ENCODE results near the gene CLEC4E.
A peak's percentile ranks its signal among the peaks of the same experiment; 100 is the strongest.

The CLEC4E gene

DNA sequence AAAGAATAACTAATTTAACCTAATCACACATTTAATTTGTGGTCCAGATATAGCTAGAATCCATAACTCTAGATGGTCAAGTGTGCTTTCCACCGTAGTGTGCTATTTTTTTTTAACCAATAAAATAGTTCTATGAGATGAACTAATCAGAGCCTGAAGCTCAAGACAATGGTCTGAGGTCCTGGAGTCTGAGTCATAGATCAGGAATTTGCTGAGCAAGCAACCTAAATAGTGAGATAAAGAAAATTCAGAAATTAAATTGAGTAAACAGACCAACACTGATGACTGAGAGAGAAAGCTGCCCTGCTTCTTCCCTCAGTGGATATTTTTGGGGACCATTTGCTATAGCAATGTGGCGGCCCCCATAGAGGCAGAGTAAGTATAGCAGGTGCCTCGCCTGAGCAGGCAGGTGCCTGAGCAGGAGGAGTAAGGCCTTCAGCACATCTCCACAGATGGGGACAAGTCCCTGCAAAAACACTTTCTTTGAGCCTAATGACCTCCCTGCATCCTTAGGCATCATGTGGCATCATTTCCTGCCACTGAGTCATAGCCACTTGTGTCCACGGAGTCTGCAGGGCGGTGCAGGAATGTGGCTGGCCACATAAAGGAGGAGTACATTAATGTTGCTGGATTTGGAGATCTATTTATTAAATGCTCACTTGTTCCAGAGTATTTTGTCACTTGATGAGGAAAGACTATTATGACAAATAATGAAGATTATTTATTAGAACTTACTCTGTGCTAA is 13.9 kb upstream of the CLEC4E start:
- no peak for DNase-seq (ENCODE audit: low read depth)
- H3K4me3 ChIP-seq (ENCODE audit: low read depth, low read length): no peak overlapping the region
- TF ChIP-seq, protein P1, sequence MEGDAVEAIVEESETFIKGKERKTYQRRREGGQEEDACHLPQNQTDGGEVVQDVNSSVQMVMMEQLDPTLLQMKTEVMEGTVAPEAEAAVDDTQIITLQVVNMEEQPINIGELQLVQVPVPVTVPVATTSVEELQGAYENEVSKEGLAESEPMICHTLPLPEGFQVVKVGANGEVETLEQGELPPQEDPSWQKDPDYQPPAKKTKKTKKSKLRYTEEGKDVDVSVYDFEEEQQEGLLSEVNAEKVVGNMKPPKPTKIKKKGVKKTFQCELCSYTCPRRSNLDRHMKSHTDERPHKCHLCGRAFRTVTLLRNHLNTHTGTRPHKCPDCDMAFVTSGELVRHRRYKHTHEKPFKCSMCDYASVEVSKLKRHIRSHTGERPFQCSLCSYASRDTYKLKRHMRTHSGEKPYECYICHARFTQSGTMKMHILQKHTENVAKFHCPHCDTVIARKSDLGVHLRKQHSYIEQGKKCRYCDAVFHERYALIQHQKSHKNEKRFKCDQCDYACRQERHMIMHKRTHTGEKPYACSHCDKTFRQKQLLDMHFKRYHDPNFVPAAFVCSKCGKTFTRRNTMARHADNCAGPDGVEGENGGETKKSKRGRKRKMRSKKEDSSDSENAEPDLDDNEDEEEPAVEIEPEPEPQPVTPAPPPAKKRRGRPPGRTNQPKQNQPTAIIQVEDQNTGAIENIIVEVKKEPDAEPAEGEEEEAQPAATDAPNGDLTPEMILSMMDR (IDR thresholded peaks at IDR 0.05; ENCODE audit: control insufficient read depth, extremely low read depth, insufficient read depth): no peak

DNA sequence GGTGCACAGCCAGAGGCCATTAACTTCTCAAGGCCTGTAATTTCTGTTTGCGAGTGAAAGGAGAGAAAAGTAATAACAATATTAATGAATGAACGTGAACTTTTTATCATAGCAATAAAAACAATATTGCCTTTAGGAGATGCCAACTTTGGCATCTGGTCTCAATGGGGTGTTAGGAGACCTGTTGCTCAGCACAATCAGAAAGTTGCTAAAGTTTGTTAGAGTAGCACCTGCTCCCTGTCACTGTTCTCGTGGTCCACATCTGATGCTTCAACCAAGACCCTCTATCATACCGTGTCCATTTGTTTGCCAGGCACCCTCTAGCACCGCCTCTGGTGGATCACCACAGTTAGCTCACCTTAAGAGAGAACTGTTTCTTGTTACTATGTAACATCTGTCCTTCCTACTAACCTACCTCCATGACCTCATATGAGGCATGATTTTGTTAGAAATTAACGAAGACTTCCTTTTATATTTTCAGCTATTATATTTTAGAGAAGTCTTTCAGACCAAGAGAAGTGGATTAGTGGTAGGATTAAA is 12.5 kb upstream of the CLEC4E start:
- H3K4me3 ChIP-seq (ENCODE audit: low read depth, low read length): no peak overlapping the region
- no peak for DNase-seq (ENCODE audit: low read depth)
- TF ChIP-seq, protein P1 (IDR thresholded peaks at IDR 0.05; ENCODE audit: control insufficient read depth, extremely low read depth, insufficient read depth): no peak

DNA sequence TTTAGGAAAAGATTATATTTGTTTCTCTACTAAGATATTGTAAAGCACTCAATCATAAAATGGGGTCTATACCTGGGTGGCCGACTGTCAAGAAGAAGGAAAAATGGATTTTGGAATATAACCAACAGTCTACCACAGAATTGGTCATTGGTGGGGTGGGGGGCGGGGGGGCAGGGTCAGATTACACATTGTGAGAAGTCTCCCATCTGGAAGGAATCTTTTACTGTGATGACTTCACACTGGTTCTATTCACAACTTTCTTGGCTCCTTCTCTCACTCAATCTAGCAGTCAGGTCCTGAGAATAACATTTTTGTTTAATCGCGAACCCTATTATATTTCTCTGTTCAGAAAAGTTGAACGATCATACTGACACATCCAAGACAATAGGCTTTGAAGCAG is 8.7 kb upstream of the CLEC4E start:
- DNase-seq (ENCODE audit: low read depth): no peak

DNA sequence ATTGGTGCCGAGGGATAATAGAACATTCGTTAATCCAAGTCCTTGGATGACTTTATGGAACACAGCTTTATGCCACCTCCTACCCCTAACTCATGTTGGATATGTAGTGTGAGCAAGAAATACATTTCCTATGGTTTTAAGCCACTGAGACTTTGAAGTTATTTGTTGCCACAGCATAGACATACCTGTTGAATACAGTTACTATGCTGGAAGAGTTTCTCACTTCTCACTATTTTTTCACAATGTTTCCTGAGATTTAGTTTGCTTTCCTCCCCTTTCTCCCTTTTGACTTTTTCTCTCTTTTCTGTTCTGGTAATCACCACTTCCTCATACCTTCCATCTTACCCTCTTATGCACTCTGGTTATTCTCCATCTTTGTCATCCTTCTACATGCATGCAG is 7.5 kb upstream of the CLEC4E start:
- H3K4me3 ChIP-seq (ENCODE audit: low read depth, low read length): no peak overlapping the region
- no peak for DNase-seq (ENCODE audit: low read depth)
- TF ChIP-seq, protein P1 (IDR thresholded peaks at IDR 0.05; ENCODE audit: control insufficient read depth, extremely low read depth, insufficient read depth): no peak

More for the DNA sequence above, 8.7 kb upstream of the CLEC4E start:
- H3K4me3 ChIP-seq (ENCODE audit: low read depth, low read length): no peak overlapping the region
- TF ChIP-seq, protein P1 (IDR thresholded peaks at IDR 0.05; ENCODE audit: control insufficient read depth, extremely low read depth, insufficient read depth): no peak

DNA sequence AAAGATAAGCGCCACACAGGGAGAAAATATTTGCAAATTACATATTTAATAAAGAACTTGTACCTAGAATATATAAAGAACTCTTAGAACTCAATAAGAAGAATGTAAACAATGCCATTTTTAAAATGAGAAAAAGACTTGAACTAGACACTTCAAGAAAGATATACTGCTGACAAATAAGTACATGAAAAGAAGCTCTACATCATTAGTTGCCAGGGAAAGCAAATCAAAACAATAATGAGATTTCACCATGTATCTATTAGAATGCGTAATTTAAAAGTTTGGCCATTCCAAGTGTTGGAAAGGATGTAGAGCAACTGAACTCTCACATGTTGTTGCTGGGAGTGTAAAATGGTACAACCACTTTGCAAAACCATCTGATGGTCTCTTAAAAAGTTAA is 6.9 kb upstream of the CLEC4E start:
- TF ChIP-seq, protein P1 (IDR thresholded peaks at IDR 0.05; ENCODE audit: control insufficient read depth, extremely low read depth, insufficient read depth): no peak
- DNase-seq (ENCODE audit: low read depth): no peak
- no peak overlapping the region for H3K4me3 ChIP-seq (ENCODE audit: low read depth, low read length)

DNA sequence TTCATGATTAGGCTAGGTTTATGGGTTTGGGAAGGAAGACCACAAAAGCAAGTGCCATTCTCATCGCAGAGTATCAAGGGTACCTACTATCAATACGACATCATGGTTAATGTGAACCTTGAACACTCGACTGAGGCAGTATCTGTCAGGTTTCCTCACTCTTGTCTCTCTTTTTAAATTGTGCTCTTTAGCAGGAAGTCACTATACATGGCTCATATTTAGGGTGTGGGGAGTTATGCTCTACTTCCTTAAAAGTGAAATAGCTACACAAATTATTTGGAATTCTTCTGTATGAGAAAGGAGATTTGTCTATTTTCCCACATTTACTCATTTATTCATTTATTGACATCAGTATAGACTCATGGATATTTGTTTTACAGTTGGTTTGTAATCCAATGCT is 5.9 kb upstream of the CLEC4E start:
- H3K4me3 ChIP-seq (ENCODE audit: low read depth, low read length): no peak overlapping the region
- DNase-seq (ENCODE audit: low read depth): no peak
- TF ChIP-seq, protein P1 (IDR thresholded peaks at IDR 0.05; ENCODE audit: control insufficient read depth, extremely low read depth, insufficient read depth): no peak

DNA sequence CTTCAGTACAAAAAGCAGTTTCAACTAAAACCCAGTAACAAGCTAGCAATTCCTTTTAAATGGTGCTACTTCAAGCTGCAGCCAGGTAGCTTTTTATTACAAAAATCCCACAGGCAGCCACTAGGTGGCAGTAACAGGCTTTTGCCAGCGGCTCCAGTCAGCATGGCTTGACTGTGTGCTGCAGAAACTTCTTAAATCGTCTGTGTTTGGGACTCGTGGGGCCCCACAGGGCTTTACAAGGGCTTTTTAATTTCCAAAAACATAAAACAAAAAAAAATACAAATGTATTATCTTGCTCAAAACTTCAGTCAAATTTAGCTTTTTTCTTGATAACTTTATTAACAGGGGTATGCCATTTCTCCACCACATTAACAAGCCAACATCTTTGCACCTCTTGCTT is 3.6 kb upstream of the CLEC4E start:
- TF ChIP-seq, protein P1 (IDR thresholded peaks at IDR 0.05; ENCODE audit: control insufficient read depth, extremely low read depth, insufficient read depth): peak; percentile 83

More for the DNA sequence above, 3.6 kb upstream of the CLEC4E start:
- DNase-seq (ENCODE audit: low read depth): peak; percentile 25
- H3K4me3 ChIP-seq (ENCODE audit: low read depth, low read length): no peak overlapping the region

All from LNCaP clone FGC (cell line).